Parathyroid adenoma (tissue), 2 donors: ENCODE measurements around the gene STK24.

Experiments used
- H2AFZ ChIP-seq: fragments of 300-600 bp; sonication (generic); one replicate; pipeline ENCODE4 v1.7.0; 2017; ENCODE audit warnings: antibody characterized with exemption, mild to moderate bottlenecking
- H3K27ac ChIP-seq: fragments of 300-600 bp; sonication (generic); one replicate; pipeline ENCODE4 v1.7.0; 2017
- H3K27me3 ChIP-seq: fragments of 300-600 bp; sonication (generic); one replicate; pipeline ENCODE4 v1.7.0; 2017; ENCODE audit warnings: low read length; ENCODE audit not compliant: control insufficient read depth, insufficient read depth
- H3K36me3 ChIP-seq: fragments of 300-600 bp; sonication (generic); one replicate; pipeline ENCODE4 v1.7.0; 2017; ENCODE audit warnings: low read length; ENCODE audit not compliant: control insufficient read depth, insufficient read depth
- H3K4me1 ChIP-seq: fragments of 300-600 bp; sonication (generic); one replicate; pipeline ENCODE4 v1.7.0; 2017; ENCODE audit warnings: control low read depth
- H3K4me2 ChIP-seq: fragments of 300-600 bp; sonication (generic); one replicate; pipeline ENCODE4 v1.7.0; 2017; ENCODE audit warnings: low read length
- H3K4me3 ChIP-seq: fragments of 300-600 bp; sonication (generic); one replicate; pipeline ENCODE4 v1.7.0; 2017; ENCODE audit warnings: low read depth, low read length
- H3K79me2 ChIP-seq: fragments of 300-600 bp; sonication (generic); one replicate; pipeline ENCODE4 v1.7.0; 2017; ENCODE audit warnings: control low read depth
- H3K9ac ChIP-seq: fragments of 300-600 bp; sonication (generic); one replicate; pipeline ENCODE4 v1.7.0; 2017; ENCODE audit warnings: mild to moderate bottlenecking
- H3K9me3 ChIP-seq: fragments of 300-600 bp; sonication (generic); one replicate; pipeline ENCODE4 v1.7.0; 2017; ENCODE audit warnings: low read length; ENCODE audit not compliant: control insufficient read depth
- CTCF ChIP-seq: fragments of 300-600 bp; sonication (generic); IDR thresholded peaks from one replicate; pipeline ENCODE4 v1.7.0; 2017; ENCODE audit warnings: antibody characterized with exemption, mild to moderate bottlenecking
- donor health status: primary hyperparathyroidism.

Gene STK24

GRCh38 chr13:98398581-98398980 lies 178.3 kb downstream of the STK24 start:
- H3K4me2 ChIP-seq = no peak overlapping the region
- no peak overlapping the region for H3K27ac ChIP-seq
- TF ChIP-seq CTCF = no peak
- no peak overlapping the region for H3K9ac ChIP-seq
- H3K4me3 ChIP-seq = no peak overlapping the region
- no peak overlapping the region for H2AFZ ChIP-seq
- H3K79me2 ChIP-seq = no peaks in the 10 kb centered on the region
- no peaks in the 10 kb centered on the region for H3K9me3 ChIP-seq
- H3K27me3 ChIP-seq = no peaks in the 10 kb centered on the region
- no peaks in the 10 kb centered on the region for H3K36me3 ChIP-seq
- H3K4me1 ChIP-seq = no peaks in the 10 kb centered on the region

GRCh38 chr13:98397861-98398260 lies 179.0 kb downstream of the STK24 start:
- Histone ChIP-seq H3K4me1 (no peaks in the 10 kb centered on the region), H3K27me3 (no peaks in the 10 kb centered on the region), H3K9ac (no peak overlapping the region), H3K4me3 (no peak overlapping the region), H3K27ac (no peak overlapping the region), H3K79me2 (no peaks in the 10 kb centered on the region), H3K4me2 (no peak overlapping the region), H3K36me3 (no peaks in the 10 kb centered on the region), H2AFZ (no peak overlapping the region), H3K9me3 (no peaks in the 10 kb centered on the region)
- TF ChIP-seq CTCF = no peak

GRCh38 chr13:98397221-98397620 lies 179.7 kb downstream of the STK24 start:
- Histone ChIP-seq H2AFZ (no peak overlapping the region), H3K36me3 (no peaks in the 10 kb centered on the region), H3K4me1 (no peaks in the 10 kb centered on the region), H3K4me2 (no peak overlapping the region), H3K79me2 (no peaks in the 10 kb centered on the region), H3K27me3 (no peaks in the 10 kb centered on the region), H3K9me3 (no peaks in the 10 kb centered on the region), H3K9ac (no peak overlapping the region), H3K4me3 (no peak overlapping the region), H3K27ac (no peak overlapping the region)
- peak; percentile 43 for TF ChIP-seq CTCF

- no peaks in the 10 kb centered on the region for H3K27me3 ChIP-seq
- H2AFZ ChIP-seq = no peak overlapping the region
- no peaks in the 10 kb centered on the region for H3K9me3 ChIP-seq
- no peak overlapping the region for H3K9ac ChIP-seq
- H3K36me3 ChIP-seq = no peaks in the 10 kb centered on the region
- H3K4me1 ChIP-seq = no peaks in the 10 kb centered on the region
- H3K79me2 ChIP-seq = no peaks in the 10 kb centered on the region
- H3K4me2 ChIP-seq = no peak overlapping the region
- no peak for TF ChIP-seq CTCF
- no peak overlapping the region for H3K4me3 ChIP-seq
- no peak overlapping the region for H3K27ac ChIP-seq
Observed at GRCh38 chr13:98396071-98396710, 180.7 kb downstream of the STK24 start.
